Transverse colon (tissue), 4 donors: ENCODE results near the gene TMLHE.

ENCODE experiments used
- POLR2AphosphoS5 ChIP-seq, 3 donors: sonication (generic); formaldehyde crosslinking; IDR thresholded peaks; one replicate each; pipeline ENCODE4 v1.6.1; 2016; ENCODE audit warnings: antibody characterized with exemption in 3 of 3
- TF ChIP-seq, protein P1 (sequence below), 5 experiments: fragments of 200-600 bp in 3 of 5; fragments of 450-650 bp in 2 of 5; sonication (generic) in 3 of 5; IDR thresholded peaks; 1 replicate in 2 of 5; 2 replicates in 3 of 5; pipeline ENCODE4 v1.5.1; 2016 to 2017; ENCODE audit warnings: antibody characterized with exemption in 5 of 5, inconsistent platforms in 3 of 5, mild to moderate bottlenecking in 2 of 5, moderate library complexity in 1 of 5

DNA sequence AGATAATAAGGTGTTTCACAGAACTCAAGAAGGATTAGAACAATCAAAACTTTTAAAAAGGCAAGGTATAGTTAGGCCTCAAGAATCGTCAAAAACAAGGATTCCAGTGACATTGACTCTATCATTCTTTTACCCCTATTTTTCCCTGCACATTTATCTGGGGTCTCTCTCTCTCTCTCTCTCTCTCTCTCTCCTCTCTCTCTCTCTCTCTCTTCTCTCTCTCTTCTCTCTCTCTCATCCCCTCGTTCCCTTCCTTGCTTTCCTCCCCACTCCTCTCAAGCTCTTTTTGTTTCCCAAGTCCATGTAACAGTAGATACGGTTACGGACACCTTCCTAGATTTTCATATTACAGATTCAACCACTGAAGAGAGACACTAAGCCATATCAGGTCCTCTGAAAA, 3.2 kb upstream of the TMLHE start:
- TF ChIP-seq, protein P1, sequence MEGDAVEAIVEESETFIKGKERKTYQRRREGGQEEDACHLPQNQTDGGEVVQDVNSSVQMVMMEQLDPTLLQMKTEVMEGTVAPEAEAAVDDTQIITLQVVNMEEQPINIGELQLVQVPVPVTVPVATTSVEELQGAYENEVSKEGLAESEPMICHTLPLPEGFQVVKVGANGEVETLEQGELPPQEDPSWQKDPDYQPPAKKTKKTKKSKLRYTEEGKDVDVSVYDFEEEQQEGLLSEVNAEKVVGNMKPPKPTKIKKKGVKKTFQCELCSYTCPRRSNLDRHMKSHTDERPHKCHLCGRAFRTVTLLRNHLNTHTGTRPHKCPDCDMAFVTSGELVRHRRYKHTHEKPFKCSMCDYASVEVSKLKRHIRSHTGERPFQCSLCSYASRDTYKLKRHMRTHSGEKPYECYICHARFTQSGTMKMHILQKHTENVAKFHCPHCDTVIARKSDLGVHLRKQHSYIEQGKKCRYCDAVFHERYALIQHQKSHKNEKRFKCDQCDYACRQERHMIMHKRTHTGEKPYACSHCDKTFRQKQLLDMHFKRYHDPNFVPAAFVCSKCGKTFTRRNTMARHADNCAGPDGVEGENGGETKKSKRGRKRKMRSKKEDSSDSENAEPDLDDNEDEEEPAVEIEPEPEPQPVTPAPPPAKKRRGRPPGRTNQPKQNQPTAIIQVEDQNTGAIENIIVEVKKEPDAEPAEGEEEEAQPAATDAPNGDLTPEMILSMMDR (IDR thresholded peaks at IDR 0.05) = no peak
- TF ChIP-seq POLR2AphosphoS5 (IDR thresholded peaks at IDR 0.05) = no peak
